DMS153 (cell line): ENCODE measurements around the gene ZNF507.
A peak's percentile ranks its signal among the peaks of the same experiment; 100 is the strongest.

Experiments
- DNase-seq: peaks from one replicate; lab custom pipeline; 2025; lab: John Stamatoyannopoulos, UW

ZNF507 gene

DNA sequence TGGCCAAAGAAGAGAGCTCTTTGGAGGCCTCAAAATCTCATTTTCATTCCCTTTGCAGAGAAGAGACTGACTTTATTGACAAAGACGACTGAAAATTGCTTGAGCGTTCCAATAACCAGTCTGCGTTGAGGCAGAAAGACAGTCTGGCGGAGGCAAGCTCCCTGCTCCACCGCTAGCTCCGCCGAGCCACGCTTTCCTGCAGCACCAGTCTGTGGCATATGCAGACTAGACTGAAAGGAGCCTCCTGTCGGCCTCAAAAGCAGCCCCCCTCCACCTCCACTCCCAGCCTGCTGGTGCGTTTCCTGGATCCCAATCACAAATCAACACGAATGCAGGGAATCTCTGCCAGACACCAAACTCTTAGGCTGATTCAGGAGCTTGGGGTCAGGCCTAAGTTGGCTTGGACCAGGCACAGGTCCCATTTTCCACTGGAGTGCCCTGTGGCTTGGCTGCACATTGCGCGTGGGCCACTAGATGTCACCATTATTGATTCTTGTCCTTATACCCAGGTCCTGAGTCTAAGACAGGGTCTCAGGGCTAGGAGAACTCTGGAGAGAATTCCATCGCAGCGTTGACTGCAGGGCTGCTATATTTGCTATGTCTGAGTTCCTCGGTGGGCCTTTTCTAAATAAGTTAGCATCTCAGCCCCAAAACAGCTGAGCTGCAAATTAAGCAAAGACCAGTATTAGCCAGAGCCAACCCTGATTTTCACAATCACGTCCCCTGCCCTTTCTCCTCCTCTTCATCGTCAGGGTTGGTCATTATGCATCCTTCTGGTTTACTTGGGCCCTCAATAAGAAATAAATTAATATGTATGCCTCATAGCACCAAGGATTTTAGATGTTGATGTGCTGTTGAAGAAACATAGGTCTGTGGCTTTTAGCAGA, 5.2 kb upstream of the ZNF507 start:
- DNase-seq: peak; percentile 24

DNA sequence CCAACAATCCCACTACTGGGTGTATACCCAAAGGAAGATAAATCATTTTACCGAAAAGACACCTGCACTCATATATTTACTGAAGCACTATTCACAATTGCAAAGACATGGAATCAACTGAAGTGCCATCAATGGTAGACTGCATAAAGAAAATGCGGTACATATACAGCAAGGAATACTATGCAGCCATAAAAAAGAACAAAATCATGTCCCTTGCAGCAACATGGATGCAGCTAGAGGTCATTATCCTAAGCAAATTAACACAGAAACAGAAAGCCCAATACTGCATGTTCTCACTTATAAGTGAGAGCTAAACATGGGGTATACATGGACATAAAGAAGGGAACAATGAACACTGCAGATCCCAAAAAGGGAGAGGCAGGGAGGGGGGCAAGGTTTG, 2.7 kb upstream of the ZNF507 start:
- no peak for DNase-seq

DNA sequence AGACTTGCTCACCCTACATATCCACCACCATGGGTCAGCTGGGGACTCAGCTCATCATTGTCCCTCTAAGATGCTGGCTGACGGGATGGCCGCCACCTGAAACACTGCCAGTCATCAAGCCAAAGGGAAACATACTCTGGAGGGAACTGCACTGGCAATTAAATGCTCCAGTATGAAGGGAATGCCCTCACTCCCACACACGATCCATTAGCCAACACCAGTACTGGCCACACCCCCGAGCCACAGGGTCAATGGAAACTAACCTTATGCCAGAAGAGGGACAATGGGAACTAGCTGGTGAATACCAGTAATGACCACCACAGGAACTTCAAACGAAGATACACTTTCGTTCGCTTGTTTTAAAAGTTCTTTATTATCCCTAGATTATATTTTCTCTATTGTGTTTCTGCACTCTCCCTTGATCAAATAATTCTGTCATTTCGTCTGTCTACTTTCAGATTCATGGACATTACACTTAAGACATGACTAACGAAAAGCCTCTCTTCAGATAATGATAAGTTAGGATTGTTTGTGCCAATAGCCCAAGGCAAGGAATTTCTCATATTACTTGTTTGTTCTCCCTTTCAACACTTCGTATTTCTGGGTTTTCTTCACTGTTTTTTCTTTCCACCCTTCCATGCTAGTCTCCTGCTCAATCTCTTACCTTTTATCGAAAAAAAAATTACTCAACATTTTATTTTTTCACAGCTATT, 1.7 kb upstream of the ZNF507 start:
- no peak for DNase-seq

DNA sequence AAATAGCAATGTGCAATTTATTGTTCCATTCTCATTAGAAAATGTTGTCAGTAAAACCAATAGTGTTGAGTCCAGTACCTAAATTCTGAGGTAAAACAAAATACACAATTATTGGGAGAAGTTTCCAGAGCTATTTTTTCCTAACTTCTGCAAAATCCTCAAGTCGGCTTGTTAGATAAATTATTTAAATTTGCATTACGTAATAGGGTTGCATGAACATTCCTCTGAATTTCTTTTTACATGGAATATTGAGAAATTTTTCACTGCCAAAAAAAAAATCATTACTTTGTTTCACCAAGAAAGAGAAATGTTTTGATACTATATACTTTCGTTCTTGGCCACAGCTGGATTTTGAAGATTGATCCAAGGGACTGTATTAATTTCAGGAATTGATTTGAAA, 1.5 kb downstream of the ZNF507 start:
- no peak for DNase-seq

DNA sequence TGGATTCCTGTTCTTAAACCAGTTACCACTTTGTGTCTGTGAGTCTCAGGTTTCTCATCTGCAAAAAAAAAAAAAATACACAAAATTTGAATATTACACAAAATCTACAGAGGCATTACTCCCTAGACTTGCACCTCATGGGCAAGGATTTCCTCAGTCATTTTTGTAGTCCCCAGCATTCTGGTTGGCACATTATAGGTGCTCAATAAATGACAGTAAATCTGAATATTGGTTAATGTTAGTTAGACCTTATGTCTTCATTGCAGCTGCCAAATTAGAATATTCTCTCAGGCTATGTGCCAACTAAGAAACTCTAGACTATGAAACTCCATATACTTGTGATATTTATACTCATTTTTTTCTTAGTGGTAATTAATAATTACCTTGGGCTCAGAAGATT, 2.2 kb downstream of the ZNF507 start:
- DNase-seq: no peak

DNA sequence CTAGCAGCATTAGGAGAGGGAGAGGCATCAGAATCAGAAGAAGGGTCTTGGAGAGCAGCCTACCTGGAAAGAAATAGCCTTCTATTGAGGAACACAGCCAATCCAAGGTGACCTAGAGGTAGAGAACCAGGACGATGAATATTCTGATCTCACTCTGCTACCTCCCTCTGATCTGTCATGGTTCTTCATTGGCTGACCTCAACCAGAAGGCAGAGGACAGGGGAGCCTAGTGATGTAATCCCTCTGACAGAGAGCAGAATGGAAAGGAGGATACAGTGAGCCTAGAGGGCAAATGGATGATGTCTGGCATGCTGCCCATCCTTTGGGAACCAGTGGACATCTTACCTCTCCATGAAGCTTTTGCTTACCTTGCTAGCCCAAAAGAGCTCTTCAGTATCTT, 3.6 kb downstream of the ZNF507 start:
- DNase-seq: no peak

DNA sequence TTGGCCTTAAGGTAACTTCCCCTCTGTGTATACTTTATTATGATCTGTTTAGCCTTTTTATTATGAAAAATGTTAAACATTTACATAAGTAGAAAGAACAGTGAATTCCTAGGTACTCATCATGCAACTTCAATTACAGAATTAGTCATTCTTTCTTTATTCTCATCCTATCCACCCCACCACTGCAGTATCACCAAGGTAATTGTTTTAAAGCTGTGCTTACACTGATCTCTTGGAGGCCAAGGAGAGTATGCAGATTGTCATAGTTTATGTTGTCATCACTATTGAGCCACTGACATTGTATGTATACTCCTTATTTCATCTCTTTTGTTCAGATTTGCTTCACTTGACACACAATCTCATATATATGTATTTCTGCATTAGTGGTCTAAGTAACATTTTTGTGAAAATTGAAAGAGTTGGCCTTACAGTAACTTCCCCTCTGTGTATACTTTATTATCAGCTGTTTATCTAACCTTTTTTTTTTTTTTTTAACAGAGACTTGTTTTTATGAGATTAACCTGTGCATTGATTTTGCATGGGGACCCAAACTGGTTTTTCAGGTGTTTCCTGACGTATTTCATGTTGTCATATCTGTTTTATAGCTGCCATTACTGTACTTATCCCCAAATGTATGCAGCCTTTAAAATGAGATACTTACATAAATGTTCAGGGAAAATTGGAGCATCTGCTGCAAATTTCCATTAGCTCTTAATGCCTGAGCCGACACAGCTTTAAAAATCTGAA, 4.5 kb downstream of the ZNF507 start:
- DNase-seq: no peak

DNA sequence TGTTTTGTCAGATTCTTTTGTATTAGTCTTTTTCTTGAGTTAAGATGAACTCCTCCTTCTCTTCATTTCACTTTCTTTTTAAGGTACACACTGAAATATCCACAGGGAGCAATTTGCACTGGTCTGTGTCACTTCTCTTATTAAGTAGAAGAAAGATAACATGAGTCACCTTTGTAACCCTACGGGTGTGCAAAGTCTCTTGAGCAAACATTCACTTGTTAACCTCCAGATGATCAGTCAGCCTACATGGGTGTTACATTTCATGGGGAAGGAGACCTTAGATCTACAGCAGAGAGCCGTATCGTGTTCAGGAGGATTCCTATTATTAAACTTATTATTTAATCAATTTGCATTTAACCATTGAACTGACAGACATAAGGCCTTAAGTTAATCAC, 5.1 kb downstream of the ZNF507 start:
- DNase-seq: no peak

DNA sequence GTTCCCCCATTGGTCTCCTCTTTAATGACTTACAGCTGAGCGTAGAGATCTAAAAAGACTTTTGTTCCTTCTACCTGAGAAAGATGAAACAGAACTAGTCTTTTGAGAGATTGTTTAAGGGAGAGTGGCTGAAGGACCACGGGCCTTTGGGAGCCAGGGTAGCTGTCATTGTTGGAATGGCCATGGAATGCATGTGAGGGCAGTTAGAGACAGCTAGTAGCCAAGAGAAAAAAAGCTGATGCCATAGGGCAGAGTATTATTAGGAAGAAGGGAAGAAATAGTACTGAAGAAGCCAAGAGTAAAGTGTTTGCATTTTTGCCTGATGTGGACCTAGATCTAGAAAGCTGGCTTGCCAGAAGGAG, 5.6 kb downstream of the ZNF507 start:
- DNase-seq: no peak

DNA sequence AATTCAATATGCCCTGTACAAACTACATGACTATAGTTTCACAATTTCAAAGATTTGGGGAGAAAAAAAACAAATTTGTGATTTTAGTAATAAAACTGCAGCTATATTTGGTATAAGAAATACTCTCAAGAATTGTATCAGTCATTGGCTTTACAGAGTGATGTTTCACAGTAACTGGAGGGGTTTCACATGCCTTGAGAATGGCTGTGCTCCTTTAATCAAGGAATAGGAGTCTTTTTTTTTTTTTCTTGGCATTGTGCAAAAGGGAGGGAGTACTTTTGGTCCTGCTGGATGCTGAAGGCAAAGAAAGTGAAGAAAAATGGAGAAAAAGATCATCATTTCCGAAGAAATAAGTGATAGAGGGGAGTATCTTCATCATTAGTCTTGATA, 6.8 kb downstream of the ZNF507 start:
- DNase-seq: no peak

DNA sequence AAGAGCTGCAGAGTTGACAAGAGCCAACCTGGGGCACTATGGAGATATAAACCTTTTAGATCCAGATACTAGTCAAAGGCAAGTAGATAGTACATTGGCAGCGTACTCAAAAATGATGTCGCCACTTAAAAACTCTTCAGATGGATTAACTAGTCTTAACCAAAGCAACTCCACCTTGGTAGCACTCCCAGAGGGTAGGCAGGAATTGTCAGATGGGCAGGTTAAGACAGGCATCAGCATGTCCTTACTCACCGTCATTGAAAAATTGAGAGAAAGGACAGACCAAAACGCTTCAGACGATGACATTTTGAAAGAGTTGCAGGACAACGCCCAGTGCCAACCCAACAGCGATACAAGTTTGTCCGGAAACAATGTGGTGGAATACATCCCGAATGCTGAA, 8.9 kb downstream of the ZNF507 start:
- no peak for DNase-seq

DNA sequence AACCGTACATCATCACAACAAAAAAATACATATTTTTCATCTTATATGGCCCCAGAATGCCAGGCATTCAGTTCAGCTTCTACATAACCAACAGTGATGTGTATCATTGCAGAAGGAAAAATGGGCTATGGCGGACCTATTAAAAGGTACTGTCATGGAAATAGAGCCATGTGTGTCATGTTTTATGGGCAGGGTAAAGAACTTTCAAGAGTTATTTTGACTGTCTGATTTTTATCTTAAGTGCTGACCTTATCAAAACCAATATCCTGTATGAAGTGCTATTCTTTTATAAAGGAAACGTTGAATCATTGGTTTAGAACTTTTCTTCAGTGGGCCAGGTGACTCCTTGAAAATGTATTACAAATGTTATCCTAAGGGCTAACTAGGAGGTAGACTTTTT, 9.9 kb downstream of the ZNF507 start:
- DNase-seq: no peak

DNA sequence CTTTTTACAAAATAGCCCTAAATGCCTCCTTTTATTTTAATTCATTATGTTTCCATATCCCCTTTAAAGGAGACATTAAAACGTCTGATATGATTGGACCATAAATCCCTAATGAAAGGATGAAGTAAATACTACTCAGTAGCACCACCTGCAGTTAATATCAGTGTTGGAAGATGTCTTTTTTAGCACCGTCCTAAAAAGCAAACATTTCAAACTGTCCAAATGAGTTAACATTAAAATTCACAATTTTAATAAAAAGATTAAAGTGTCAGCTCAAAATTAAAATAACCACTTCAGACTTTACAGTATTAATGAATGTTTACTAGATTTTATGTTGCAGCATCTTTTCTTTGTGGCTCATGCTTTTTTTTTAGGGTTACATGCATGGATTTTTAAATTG, 12.3 kb downstream of the ZNF507 start:
- DNase-seq: no peak

DNA sequence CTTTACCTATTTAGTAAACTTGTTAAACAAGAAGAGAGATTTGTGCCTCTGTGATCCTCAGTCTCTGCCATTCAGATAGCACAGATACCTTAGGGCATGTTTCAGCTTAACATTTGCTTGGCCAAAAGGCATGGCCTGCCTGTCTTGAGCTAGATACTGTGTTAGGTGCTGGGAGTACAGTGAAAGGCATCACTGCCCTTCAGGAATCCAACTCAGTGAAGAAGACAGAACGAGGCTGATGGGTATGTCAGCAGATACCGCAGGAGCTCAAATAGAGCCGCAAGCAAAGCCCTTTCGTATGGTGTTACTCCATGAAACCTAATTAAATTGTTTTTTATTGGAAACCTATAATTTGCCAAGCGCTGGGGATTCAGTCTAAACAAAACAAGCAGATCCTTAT, 12.9 kb downstream of the ZNF507 start:
- no peak for DNase-seq

DNA sequence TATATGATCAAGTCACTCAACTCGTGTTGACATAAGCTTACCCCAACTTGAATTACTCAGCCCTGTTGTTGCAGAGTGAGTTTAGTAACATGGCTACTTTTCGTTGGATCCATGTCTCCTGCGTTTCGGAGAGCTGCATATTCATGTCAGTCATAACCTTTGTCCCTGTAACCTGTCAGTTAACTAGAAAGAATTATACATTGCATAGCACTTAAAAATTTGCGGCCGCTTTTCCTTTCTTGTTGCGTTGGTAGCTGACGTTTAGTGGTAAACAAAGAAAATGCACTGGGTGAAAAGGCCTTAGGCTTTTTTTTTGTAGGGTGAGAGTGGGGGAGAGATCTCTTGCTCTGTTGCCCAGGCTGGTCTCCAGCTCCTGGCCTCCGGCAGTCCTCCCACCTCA, 14.2 kb downstream of the ZNF507 start:
- no peak for DNase-seq

DNA sequence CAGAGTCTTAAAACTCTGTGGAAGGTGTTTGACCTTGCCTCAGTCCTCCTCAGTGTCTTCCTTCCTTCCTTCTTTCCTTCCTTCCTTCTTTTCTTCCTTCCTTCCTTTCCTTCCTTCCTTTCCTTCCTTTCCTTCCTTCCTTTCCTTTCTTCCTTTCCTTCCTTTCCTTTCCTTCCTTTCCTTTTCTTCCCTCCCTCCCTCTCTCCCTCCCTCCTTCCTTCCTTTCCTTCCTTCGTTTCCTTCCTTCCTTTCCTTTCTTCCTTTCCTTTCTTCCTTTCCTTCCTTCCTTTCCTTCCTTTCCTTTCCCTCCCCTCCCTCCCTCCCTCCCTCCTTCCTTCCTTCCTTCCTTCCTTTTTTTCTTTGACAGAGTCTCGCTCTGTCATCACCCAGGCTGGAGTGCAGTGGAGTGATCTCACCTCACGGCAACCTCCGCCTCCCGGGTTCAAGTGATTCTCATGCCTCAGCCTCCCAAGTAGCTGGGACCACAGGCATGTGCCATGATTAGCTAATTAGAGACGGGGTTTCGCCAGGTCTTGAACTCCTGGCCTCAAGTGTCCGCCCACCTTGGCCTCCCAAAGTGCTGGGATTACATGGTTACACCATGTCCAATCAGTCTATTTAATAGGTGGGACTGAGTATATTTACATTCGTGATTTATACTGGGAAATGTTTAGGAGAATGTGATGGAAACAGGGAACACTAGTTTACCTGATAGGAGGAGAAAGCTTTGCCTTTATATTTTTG, 16.3 kb downstream of the ZNF507 start:
- no peak for DNase-seq

DNA sequence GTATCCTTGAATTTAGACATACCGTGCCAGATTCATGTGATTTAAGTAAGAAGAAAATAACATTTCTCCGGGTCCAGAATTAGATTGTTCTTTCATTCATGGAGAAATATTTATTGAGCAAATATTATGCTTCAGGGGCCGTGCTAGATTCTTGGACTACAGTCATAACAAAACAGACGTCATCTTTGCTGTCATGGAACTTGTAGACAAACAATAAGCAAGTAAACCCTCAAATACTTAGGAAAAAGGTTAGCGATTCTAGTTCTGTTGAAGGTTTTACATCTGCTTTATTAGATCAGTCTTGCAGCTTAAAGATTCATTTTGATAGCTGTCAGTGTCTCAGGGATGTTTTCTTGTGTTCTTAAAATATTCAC, 16.9 kb downstream of the ZNF507 start:
- DNase-seq: no peak

DNA sequence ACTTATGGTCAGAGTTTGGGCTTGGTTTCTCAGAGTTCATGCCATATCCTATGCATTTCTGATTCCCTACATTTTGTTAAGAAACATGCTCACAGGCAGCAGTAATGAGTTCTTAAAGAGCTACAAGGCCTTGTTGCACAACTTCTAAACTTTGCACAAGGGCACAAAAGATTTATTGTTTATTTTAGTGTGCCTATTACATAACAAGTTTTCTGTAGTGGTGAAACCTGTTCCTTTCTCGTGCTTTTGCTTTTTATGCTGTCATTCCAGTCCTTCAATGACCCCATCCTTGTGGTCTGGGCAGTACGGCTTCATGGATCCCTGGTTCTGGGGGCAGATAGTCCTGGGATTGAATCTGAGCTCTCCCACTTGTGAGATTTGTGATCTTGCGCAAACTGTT, 17.8 kb downstream of the ZNF507 start:
- no peak for DNase-seq

DNA sequence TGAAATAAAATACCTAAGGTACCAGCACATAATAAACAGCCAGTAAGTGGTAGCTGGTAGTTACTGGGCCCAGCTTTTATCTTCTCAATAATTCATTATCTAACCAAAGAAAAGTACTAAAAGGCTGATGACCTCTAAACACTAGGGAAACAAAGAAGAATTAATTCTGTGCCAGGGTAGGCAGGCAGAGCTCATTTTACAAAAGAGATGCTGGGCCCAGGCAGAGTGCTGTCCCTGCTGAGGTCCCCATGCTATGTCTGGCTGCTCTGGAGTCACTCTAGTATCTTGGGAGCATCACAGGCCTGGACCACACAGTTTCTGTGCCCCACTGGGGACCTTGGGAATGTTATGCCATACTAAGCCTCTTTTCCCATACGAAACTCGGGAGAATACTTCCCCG, 18.2 kb downstream of the ZNF507 start:
- no peak for DNase-seq

DNA sequence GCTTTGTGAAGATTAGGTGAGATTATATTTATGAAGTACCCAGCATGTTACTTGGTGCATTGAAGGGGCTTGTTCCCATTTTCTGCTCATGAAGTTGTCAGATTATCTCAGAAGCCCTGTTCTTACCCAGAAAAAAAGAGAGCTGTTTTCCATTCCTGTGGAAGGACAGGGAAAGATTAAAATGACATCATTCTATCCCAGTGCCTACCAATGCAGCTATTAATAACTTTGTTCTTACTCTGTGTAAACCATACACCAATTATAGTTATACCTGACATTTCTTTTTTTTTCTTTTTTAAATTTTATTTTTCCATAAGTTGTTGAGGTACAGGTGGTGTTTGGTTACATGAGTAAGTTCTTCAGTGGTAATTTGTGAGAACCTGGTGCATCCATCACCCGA, 18.6 kb downstream of the ZNF507 start:
- no peak for DNase-seq

DNA sequence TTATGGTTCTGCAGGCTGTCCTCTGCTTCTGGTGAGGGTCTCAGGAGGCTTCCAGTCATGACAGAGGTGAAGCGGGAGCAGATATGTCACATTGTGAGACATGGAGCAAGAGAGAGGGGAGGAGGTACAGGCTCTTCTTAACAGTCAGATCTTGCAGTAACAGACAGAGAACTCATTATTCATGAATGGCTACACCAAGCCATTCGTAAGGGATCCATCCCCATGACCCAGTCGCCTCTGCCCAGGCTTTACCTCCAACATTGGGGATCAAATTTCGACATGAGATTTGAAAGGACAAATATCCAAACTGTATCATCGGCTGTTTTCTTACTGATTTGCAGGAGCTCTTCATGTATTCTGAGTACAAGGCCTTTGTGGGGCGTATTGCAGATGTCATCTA, 21.7 kb downstream of the ZNF507 start:
- no peak for DNase-seq

DNA sequence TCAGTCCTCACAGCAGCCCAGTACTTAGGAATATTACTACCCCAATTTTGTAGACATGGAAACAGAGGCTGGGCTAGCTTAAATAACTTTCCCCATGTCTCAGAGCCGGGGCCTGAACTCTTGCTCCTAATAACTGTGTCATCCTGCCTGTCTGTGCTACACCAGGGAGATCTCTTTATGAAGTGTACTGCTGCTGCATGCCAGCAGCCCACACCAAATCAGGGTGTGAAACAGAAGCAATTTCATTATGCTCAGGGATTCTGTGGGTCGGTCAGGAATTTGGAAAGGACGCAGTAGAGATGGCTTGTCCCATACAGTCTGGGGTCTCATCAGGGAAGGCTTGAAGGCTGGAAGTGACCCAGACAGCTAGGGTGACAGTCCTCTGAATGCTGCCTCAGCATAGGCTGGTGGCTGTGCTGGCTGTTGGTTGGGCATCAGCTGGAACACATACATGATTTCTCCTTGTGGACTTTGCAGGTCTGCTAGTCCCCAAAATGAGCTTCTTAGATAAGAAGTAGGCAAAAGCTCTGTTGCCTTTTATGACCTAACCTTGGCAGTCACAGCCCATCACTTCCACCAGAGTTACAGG, 22.6 kb downstream of the ZNF507 start:
- no peak for DNase-seq
